Stimulated activated CD8-positive, alpha-beta memory T cell treated with anti-CD3 and anti-CD28 coated beads, Interleukin-12 subunit alpha, Interleukin-12 subunit beta, amount 100 ng/mL, for 4 hours (primary cell): ENCODE data around the gene NHSL2.

Source experiments
- DNase-seq: peaks from one replicate; pipeline ENCODE4 v3.0.0-alpha.2; 2020; ENCODE audit warnings: low read depth

The NHSL2 gene

GRCh38 chrX:72181178-72182125 lies 270.8 kb downstream of the NHSL2 start, which contains the start of gene PIN4:
PIN4 (plus strand) TSS chrX:72181757; CDS start chrX:72181786, 29 bp downstream.
- DNase-seq = peak; percentile 63

DNA sequence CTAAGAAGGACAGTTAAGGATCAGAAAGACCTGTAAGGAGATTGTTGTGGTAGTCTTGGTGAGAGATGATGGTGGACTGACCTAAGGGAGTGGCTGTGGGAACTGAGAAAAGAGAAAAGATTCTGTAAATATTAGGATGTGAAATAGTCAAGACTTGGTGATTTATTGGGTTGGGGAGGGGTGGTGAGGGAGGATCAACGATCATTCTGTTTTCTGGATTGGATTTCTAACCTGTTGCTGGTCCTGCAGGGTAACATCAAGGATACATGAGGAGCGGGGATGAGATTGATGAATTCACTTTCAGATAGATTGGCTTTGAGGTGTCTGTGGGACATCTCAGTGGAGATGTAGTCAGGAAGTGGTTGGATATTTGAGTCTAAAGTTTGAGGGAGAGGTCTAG lies 272.3 kb downstream of the NHSL2 start:
- DNase-seq = no peak

DNA sequence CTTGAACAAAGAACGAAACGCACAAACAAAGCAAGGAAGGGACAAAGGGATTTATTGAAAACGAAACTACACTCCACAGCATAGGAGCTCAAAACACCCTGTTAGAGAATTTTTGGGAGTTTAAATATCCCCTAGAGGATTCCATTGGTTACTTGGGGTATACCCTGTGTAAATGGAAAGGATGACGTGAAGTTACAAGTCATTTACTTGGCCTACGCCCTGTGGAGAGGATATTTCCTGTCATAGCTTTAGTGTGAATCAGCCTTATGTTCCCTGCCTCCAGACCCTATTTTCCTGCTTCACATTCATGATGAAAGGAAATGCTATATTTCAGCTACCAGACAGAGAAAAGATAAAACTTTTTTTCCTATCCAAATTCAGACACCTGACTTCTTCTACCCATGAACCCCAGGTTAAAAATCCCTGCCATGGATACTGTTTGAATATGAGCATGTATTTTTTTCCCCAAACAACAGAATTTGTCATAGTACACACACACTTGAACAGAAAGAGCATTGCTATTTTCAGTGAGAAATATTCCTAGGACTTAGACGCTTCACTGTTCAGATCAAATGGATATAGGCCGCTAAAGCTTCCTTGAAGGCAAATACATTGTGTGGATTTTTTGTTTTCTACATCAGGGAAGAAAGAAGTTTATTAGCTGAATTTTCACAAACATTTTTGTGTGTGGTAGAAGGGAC lies 291.3 kb downstream of the NHSL2 start:
- no peak for DNase-seq
